Body of pancreas (tissue), 4 donors: ENCODE measurements around the gene PDGFRA. TPM values are rescaled to one million over a fixed set of nuclear protein-coding genes. Genes with fewer than 3 reads are reported as not detected.

ENCODE experiments used
- ATAC-seq: fragments of 150-250 bp; one replicate; pipeline ENCODE4 v1.9.1; 2016
- DNase-seq, 4 donors: peaks; one replicate each; pipeline ENCODE4 v3.0.0-alpha.2; 2019
- H3K27ac ChIP-seq, 4 donors: fragments of 200-600 bp; sonication (generic); 1 replicate in 3 of 4; 2 replicates in 1 of 4; pipeline versions ENCODE4 v1.5.1 to v1.6.1; 2016 to 2019; ENCODE audit warnings: mild to moderate bottlenecking in 1 of 4, mixed read lengths in 1 of 4, moderate library complexity in 1 of 4
- H3K27me3 ChIP-seq, 2 donors: fragments of 200-600 bp; sonication (generic); one replicate each; pipeline ENCODE4 v1.6.0; 2016; ENCODE audit warnings: mild to moderate bottlenecking in 1 of 2
- H3K36me3 ChIP-seq, 2 donors: fragments of 200-600 bp; sonication (generic); replicated peaks in 1 of 2; 2 replicates each; pipeline ENCODE4 v1.5.1; 2016; ENCODE audit warnings: low read depth in 2 of 2; ENCODE audit not compliant: insufficient read depth in 1 of 2
- H3K4me1 ChIP-seq: fragments of 200-600 bp; sonication (generic); one replicate; pipeline ENCODE4 v1.6.0; 2016
- H3K4me3 ChIP-seq, 2 donors: fragments of 200-600 bp; sonication (generic); 1 replicate in 1 of 2; 2 replicates in 1 of 2; pipeline ENCODE4 v1.5.1; 2016 to 2019
- H3K9me3 ChIP-seq, 3 donors: fragments of 200-600 bp; sonication (generic); 1 replicate in 2 of 3; 2 replicates in 1 of 3; pipeline ENCODE4 v1.5.1; 2016
- CTCF ChIP-seq, 7 experiments: fragments of 450-650 bp in 4 of 7; fragments of 200-600 bp in 3 of 7; sonication (generic) in 3 of 7; IDR thresholded peaks; one replicate each; pipeline ENCODE4 v1.5.1; 2016 to 2019; ENCODE audit warnings: antibody characterized with exemption in 7 of 7
- POLR2A ChIP-seq, 3 donors: fragments of 450-650 bp; IDR thresholded peaks; one replicate each; pipeline ENCODE4 v1.6.1; 2016; ENCODE audit warnings: antibody characterized with exemption in 3 of 3, mild to moderate bottlenecking in 2 of 3
- WGBS, 2 donors: methylation state at CpG; one replicate each; pipeline ENCODE4 v1.1.5; 2017; 5-methylcytosine and 5-hydroxymethylcytosine counted together
- intact Hi-C: fragments of 100-400 bp; cut with DNase I; formaldehyde crosslinking; loops from one replicate; pipeline ENCODE4 v1.15.1; 2023
- total RNA-seq, 2 donors: library from RNA; depleted of rRNA; stranded (reverse); fragments of >200 nt; gene quantifications; one replicate each; pipeline ENCODE4 v1.1.0, GENCODE V29; 2016

PDGFRA gene
- total RNA-seq, 2 donors from 2014 or later, result 54.4 to 56.0 TPM

- ATAC-seq, result no peak
- Histone ChIP-seq H3K36me3 (no peaks in the 10 kb centered on the region), H3K4me1 (no peaks in the 10 kb centered on the region), H3K9me3 (no peaks in the 10 kb centered on the region), H3K27ac (no peak overlapping the region), H3K4me3 (no peak overlapping the region), H3K27me3 (no peaks in the 10 kb centered on the region)
- 57 to 91% methylated on average over 2 of the region's 2 CpGs for WGBS, 2 donors
- intact Hi-C loops, result no loop called here
- TF ChIP-seq CTCF (IDR thresholded peaks at IDR 0.05) (no peak), POLR2A (IDR thresholded peaks at IDR 0.05) (no peak)
- no peak for DNase-seq
Measured at GRCh38 chr4:54209617-54210016, 19.5 kb upstream of the PDGFRA start.

GRCh38 chr4:54213001-54213400 is 16.1 kb upstream of the PDGFRA start:
- H3K36me3 ChIP-seq, result no peaks in the 10 kb centered on the region
- WGBS, 2 donors, result 13 to 41% methylated on average over 3 of the region's 3 CpGs
- intact Hi-C loops, result no loop called here
- TF ChIP-seq CTCF (IDR thresholded peaks at IDR 0.05), result no peak
- no peak for TF ChIP-seq POLR2A (IDR thresholded peaks at IDR 0.05)
- no peak for DNase-seq
- H3K27me3 ChIP-seq, result no peaks in the 10 kb centered on the region
- ATAC-seq, result no peak
- H3K4me1 ChIP-seq, result peaks cover 5% of the 10 kb centered on the region
- no peaks in the 10 kb centered on the region for H3K9me3 ChIP-seq
- H3K4me3 ChIP-seq, result no peak overlapping the region
- H3K27ac ChIP-seq, result no peak overlapping the region

GRCh38 chr4:54213761-54214160 is 15.3 kb upstream of the PDGFRA start:
- Histone ChIP-seq H3K4me3 (no peak overlapping the region), H3K36me3 (no peaks in the 10 kb centered on the region), H3K27ac (no peak overlapping the region), H3K4me1 (peaks cover 5% of the 10 kb centered on the region), H3K27me3 (peaks cover 0 to 4% of the 10 kb centered on the region in 2 donors), H3K9me3 (no peaks in the 10 kb centered on the region)
- ATAC-seq (no peak), DNase-seq (no peak)
- WGBS, 2 donors, result 31 to 40% methylated on average over 4 of the region's 4 CpGs
- intact Hi-C loops, result no loop called here
- TF ChIP-seq POLR2A (IDR thresholded peaks at IDR 0.05) (no peak), CTCF (IDR thresholded peaks at IDR 0.05) (no peak)

- 60 to 64% methylated on average over 4 of the region's 4 CpGs for WGBS, 2 donors
- no peak for ATAC-seq
- H3K27ac ChIP-seq, result no peak overlapping the region
- no peaks in the 10 kb centered on the region for H3K36me3 ChIP-seq
- H3K9me3 ChIP-seq, result no peaks in the 10 kb centered on the region
- intact Hi-C loops, result no loop called here
- H3K27me3 ChIP-seq, result peaks cover 0 to 5% of the 10 kb centered on the region in 2 donors
- H3K4me3 ChIP-seq, result no peak overlapping the region
- H3K4me1 ChIP-seq, result peaks cover 5% of the 10 kb centered on the region
- TF ChIP-seq CTCF (IDR thresholded peaks at IDR 0.05) (no peak), POLR2A (IDR thresholded peaks at IDR 0.05) (no peak)
- DNase-seq, result no peak
Measured at GRCh38 chr4:54215379-54216077, 13.6 kb upstream of the PDGFRA start.
